Body of pancreas (tissue), 4 donors: ENCODE data around the gene DCLK3.

Experiments
- POLR2A ChIP-seq, 3 donors: fragments of 450-650 bp; IDR thresholded peaks; one replicate each; pipeline ENCODE4 v1.6.1; 2016; ENCODE audit warnings: antibody characterized with exemption in 3 of 3, mild to moderate bottlenecking in 2 of 3
- TF ChIP-seq, protein P1 (sequence below), 7 experiments: fragments of 450-650 bp in 4 of 7; fragments of 200-600 bp in 3 of 7; sonication (generic) in 3 of 7; IDR thresholded peaks; one replicate each; pipeline ENCODE4 v1.5.1; 2016 to 2019; ENCODE audit warnings: antibody characterized with exemption in 7 of 7

DNA sequence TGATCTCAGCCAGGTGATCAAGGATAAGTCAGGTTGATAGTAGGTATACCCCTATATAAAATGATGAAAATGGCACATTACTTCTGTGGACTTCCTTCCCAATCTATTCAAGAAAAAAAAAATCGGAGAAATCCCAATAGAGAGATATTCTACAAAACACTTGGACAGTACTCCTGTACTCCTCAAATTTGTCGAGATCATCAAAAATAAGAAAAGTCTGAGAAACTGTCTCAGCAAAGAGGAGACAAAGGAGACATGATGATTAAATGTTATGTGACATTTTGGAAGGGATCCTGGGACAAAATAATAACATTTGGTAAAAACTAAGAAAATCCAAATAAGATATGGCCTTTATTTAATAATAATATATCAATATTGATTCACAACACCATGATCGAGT lies 94.6 kb downstream of the DCLK3 start:
- TF ChIP-seq POLR2A (IDR thresholded peaks at IDR 0.05) = no peak
- TF ChIP-seq, protein P1, sequence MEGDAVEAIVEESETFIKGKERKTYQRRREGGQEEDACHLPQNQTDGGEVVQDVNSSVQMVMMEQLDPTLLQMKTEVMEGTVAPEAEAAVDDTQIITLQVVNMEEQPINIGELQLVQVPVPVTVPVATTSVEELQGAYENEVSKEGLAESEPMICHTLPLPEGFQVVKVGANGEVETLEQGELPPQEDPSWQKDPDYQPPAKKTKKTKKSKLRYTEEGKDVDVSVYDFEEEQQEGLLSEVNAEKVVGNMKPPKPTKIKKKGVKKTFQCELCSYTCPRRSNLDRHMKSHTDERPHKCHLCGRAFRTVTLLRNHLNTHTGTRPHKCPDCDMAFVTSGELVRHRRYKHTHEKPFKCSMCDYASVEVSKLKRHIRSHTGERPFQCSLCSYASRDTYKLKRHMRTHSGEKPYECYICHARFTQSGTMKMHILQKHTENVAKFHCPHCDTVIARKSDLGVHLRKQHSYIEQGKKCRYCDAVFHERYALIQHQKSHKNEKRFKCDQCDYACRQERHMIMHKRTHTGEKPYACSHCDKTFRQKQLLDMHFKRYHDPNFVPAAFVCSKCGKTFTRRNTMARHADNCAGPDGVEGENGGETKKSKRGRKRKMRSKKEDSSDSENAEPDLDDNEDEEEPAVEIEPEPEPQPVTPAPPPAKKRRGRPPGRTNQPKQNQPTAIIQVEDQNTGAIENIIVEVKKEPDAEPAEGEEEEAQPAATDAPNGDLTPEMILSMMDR (IDR thresholded peaks at IDR 0.05) = no peak
